ENCODE data around the gene RBBP8.
"Not testable (repeated sequence)": the region's sequence is repeated elsewhere in the genome, so short reads cannot be mapped to it uniquely, and the experiment has no call there.

The RBBP8 gene

DNA sequence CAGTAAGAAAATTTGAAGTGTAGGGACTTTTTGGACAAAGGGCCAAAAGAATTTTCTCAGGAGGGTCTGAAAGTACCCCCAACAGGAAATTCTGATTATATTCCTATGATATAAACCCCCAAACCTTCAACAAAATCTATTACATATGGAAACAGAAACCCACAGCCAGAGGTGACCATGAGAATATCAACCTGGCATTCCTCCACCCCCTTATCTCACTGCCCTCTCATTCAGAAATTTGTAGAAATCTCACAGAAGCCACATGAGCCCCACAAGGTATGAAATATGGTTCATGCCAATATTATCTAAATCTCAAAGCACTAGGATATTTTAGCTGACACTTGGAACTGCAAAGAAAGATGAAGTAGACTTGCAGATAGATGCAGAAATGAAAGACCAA lies 31.0 kb upstream of the RBBP8 start:
- no peak overlapping the region for H3K4me3 ChIP-seq (ENCODE audit: severe bottlenecking)
- H3K9me3 ChIP-seq (ENCODE audit: severe bottlenecking): peaks cover 3% of the 10 kb centered on the region
- H3K27me3 ChIP-seq (ENCODE audit: insufficient read depth, poor library complexity, severe bottlenecking): no peaks in the 10 kb centered on the region
- no peaks in the 10 kb centered on the region for H3K4me1 ChIP-seq (ENCODE audit: insufficient read depth, poor library complexity, severe bottlenecking)
- ATAC-seq (ENCODE audit: low read depth): no peak
- H3K27ac ChIP-seq (ENCODE audit: poor library complexity, severe bottlenecking): no peak overlapping the region
- no peak for DNase-seq (ENCODE audit: low spot score)
- no peaks in the 10 kb centered on the region for H3K36me3 ChIP-seq (ENCODE audit: low read depth)
- TF ChIP-seq, protein P1, sequence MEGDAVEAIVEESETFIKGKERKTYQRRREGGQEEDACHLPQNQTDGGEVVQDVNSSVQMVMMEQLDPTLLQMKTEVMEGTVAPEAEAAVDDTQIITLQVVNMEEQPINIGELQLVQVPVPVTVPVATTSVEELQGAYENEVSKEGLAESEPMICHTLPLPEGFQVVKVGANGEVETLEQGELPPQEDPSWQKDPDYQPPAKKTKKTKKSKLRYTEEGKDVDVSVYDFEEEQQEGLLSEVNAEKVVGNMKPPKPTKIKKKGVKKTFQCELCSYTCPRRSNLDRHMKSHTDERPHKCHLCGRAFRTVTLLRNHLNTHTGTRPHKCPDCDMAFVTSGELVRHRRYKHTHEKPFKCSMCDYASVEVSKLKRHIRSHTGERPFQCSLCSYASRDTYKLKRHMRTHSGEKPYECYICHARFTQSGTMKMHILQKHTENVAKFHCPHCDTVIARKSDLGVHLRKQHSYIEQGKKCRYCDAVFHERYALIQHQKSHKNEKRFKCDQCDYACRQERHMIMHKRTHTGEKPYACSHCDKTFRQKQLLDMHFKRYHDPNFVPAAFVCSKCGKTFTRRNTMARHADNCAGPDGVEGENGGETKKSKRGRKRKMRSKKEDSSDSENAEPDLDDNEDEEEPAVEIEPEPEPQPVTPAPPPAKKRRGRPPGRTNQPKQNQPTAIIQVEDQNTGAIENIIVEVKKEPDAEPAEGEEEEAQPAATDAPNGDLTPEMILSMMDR (IDR thresholded peaks at IDR 0.05; ENCODE audit: poor library complexity, severe bottlenecking): no peak

DNA sequence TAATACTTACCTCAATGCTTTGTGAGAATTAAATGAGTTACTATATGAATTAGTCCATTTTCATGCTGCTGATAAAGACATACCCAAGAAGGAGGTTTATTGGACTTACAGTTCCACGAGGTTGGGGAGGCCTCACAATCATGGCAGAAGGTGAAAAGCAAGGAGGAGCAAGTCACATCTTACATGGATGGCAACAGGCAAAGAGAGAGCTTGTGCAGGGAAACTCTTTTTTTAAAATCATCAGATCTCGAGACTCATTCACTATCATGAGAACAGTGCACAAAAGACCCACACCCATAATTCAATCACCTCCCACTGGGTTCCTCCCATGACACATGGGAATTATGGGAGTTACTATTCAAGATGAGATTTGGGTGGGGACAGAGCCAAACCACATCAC lies 29.9 kb upstream of the RBBP8 start:
- ATAC-seq (ENCODE audit: low read depth); DNase-seq (ENCODE audit: low spot score); H3K36me3 ChIP-seq (ENCODE audit: low read depth); H3K27me3 ChIP-seq (ENCODE audit: insufficient read depth, poor library complexity, severe bottlenecking); H3K9me3 ChIP-seq (ENCODE audit: severe bottlenecking); H3K4me3 ChIP-seq (ENCODE audit: severe bottlenecking); H3K4me1 ChIP-seq (ENCODE audit: insufficient read depth, poor library complexity, severe bottlenecking); H3K27ac ChIP-seq (ENCODE audit: poor library complexity, severe bottlenecking): not testable (repeated sequence)

DNA sequence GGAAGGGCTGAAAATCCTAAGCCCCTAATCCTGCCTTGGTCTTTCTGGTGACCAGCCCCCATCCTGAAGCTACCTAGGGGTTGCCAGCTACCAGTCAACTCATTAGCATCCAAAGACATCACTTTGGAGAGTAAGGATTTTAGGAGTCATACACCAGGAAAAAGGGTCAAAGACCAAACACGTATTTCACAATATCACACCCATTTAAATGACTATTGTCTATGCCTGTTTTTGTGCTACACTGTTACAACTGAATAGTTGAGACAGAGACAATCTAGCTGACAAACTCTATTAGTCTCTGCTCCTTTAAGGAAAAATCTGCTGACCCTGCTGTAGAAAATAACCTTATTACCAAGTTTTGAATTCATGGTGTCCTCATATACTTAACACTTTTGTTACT lies 21.0 kb upstream of the RBBP8 start:
- no peaks in the 10 kb centered on the region for H3K27me3 ChIP-seq (ENCODE audit: insufficient read depth, poor library complexity, severe bottlenecking)
- DNase-seq (ENCODE audit: low spot score) (no peak), ATAC-seq (ENCODE audit: low read depth) (no peak)
- no peaks in the 10 kb centered on the region for H3K9me3 ChIP-seq (ENCODE audit: severe bottlenecking)
- TF ChIP-seq, protein P1 (IDR thresholded peaks at IDR 0.05; ENCODE audit: poor library complexity, severe bottlenecking): no peak
- peaks cover 20% of the 10 kb centered on the region for H3K36me3 ChIP-seq (ENCODE audit: low read depth)
- H3K27ac ChIP-seq (ENCODE audit: poor library complexity, severe bottlenecking): peak overlapping the region; percentile 77
- no peak overlapping the region for H3K4me3 ChIP-seq (ENCODE audit: severe bottlenecking)
- H3K4me1 ChIP-seq (ENCODE audit: insufficient read depth, poor library complexity, severe bottlenecking): peaks cover 37% of the 10 kb centered on the region

DNA sequence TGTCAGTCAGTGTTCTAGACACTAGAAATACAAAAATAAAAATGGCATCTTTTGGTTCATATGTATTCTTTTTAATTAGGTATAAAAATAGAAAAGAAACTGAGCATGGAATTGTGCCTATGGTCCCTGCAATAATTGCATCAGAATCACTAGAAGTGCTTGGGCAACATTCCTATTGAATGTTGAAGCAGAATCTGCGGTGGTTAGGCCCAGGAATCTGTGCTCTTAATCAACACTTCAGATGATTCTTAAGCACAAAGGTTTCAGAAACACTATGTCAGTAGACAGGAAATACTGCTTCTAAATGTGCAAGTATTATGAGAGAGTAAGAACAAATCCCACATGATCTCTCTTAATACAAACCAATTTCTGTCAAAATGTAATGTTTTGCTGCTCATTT lies 20.3 kb upstream of the RBBP8 start:
- Histone ChIP-seq H3K4me1 (ENCODE audit: insufficient read depth, poor library complexity, severe bottlenecking) (peaks cover 37% of the 10 kb centered on the region), H3K27ac (ENCODE audit: poor library complexity, severe bottlenecking) (peak overlapping the region; percentile 77), H3K4me3 (ENCODE audit: severe bottlenecking) (no peak overlapping the region), H3K36me3 (ENCODE audit: low read depth) (peaks cover 22% of the 10 kb centered on the region), H3K27me3 (ENCODE audit: insufficient read depth, poor library complexity, severe bottlenecking) (no peaks in the 10 kb centered on the region), H3K9me3 (ENCODE audit: severe bottlenecking) (no peaks in the 10 kb centered on the region)
- ATAC-seq (ENCODE audit: low read depth) (peak; percentile 17; the same call in 1 of the 3 replicates), DNase-seq (ENCODE audit: low spot score) (no peak)
- TF ChIP-seq, protein P1 (IDR thresholded peaks at IDR 0.05; ENCODE audit: poor library complexity, severe bottlenecking): no peak

DNA sequence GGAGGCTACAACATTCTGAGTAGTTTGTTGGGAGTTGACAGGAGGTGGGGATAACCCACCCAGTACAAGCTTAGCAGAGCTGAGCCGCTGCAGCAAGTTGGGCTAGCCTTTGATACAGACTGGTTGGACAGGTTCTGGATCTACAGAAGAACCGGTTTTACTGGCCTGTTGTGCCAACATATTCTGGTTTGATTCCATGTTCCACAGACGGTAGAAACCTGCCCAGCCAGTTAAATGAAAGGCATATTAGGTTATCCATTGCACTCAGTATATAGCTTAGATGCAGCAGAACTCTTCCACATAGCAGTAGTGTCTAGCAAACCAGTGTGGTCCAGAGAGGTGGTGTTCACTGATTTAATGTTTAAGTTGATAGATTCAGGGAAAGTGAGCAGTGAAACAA lies 19.3 kb upstream of the RBBP8 start:
- ATAC-seq (ENCODE audit: low read depth) (peak; percentile 92), DNase-seq (ENCODE audit: low spot score) (peak; percentile 80)
- peaks cover 37% of the 10 kb centered on the region for H3K4me1 ChIP-seq (ENCODE audit: insufficient read depth, poor library complexity, severe bottlenecking)
- no peaks in the 10 kb centered on the region for H3K27me3 ChIP-seq (ENCODE audit: insufficient read depth, poor library complexity, severe bottlenecking)
- H3K36me3 ChIP-seq (ENCODE audit: low read depth): peaks cover 32% of the 10 kb centered on the region
- H3K9me3 ChIP-seq (ENCODE audit: severe bottlenecking): no peaks in the 10 kb centered on the region
- TF ChIP-seq, protein P1 (IDR thresholded peaks at IDR 0.05; ENCODE audit: poor library complexity, severe bottlenecking): no peak
- peak overlapping the region; percentile 77 for H3K27ac ChIP-seq (ENCODE audit: poor library complexity, severe bottlenecking)
- peak overlapping the region; percentile 31 for H3K4me3 ChIP-seq (ENCODE audit: severe bottlenecking)

Data from RWPE2 (cell line).